Erythroblast (primary cell): ENCODE results near the gene HMGCS2.

Experiments
- GATA1 ChIP-seq: IDR thresholded peaks from 2 replicates; pipeline ENCODE4 v1.6.1; 2011; ENCODE audit warnings: low read depth, mild to moderate bottlenecking, control low read depth, low read length, moderate library complexity
- POLR2A ChIP-seq: IDR thresholded peaks from 2 replicates; pipeline ENCODE4 v1.6.1; 2011; ENCODE audit warnings: mild to moderate bottlenecking, low read length

DNA sequence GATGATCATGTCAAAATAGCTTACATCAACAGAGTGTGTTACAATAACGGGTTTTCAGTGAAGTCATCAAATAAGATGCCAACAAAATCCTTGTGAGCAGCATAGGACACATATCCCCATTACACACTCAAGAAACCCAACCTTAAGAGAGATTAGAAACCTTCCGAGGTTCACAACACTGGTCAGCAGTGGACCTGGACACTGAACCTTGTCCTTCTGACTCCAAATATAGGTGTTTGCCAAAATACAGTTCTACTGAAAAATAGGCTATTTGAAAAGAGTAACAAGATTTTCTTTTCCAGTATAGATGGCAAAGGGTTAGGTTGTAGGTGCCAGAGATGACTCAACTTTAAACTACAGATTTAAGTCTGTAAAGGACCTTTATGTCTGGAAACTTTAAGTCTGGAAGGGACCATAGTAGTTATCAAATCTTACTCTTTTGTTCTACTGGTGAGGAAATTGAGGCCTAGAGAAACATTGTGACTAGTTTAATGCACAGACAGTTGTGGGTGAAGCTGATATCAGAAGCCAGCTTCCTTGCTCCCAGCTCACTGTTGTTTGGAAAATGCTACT, 43.4 kb upstream of the HMGCS2 start:
- TF ChIP-seq POLR2A (no peak), GATA1 (no peak)
